ENCODE results near the gene MIER3.

The MIER3 gene

GRCh38 chr5:56893251-56893951 lies 58.5 kb downstream of the MIER3 start:
- no peak for DNase-seq

- DNase-seq = no peak
Measured at GRCh38 chr5:56881571-56881970, 70.4 kb downstream of the MIER3 start.

- no peak for DNase-seq
Measured at GRCh38 chr5:56876327-56876726, 75.6 kb downstream of the MIER3 start.

GRCh38 chr5:56873056-56873455 lies 78.9 kb downstream of the MIER3 start:
- DNase-seq = no peak

GRCh38 chr5:56871777-56872176 lies 80.1 kb downstream of the MIER3 start:
- no peak for DNase-seq

Measured in stimulated activated CD4-positive, alpha-beta T cell treated with anti-CD3 and anti-CD28 coated beads, Interleukin-4, amount 100 ng/mL, for 1 hour (primary cell).